ENCODE results near the gene SAP30. TPM values are rescaled to one million over a fixed set of nuclear protein-coding genes. Genes with fewer than 3 reads are reported as not detected.
A peak's percentile ranks its signal among the peaks of the same experiment; 100 is the strongest.

Gene SAP30
- total and polyA plus RNA-seq, 9 of the 15 experiments (the other 6 are each of a cell fraction or from before 2014, with no cell fraction given): 5.9 to 51.1 (median 32.6) TPM

DNA sequence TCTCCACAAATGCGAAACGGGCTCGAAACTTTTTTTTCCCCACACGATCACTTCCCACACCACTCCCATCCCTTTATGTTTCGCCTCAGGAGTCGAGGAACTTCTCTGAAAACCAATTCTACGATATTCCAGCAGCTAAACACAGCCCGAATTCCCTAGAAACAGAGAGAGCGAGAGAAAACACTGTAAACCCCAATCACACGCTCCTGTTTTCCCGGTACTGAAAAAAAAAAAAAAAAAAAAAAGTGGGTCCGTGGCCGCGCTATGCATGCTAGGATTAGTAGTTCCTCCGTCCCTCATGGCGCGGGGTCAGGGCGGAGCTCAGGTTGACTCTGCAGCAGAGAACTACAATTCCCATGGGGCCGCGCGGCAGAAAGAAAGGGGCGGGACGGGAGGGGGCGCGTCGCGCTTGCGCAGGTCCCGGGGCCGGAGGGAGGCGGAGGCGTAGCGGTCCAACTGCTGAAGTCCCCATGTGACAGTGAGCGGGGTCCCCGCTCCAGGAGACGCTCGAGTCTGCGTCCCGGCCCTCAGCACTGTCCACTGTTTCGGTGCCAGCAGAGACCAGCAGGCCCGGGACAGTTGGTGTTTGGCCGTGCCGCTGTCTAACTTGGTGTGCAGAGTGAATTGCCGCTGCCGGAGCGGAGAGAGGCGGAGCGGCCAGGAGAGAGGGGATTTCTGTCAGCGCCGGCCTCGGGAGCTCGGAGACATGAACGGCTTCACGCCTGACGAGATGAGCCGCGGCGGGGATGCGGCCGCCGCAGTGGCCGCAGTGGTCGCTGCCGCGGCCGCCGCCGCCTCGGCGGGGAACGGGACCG, at the start of gene SAP30 (continued):
- TF ChIP-seq, protein P1, sequence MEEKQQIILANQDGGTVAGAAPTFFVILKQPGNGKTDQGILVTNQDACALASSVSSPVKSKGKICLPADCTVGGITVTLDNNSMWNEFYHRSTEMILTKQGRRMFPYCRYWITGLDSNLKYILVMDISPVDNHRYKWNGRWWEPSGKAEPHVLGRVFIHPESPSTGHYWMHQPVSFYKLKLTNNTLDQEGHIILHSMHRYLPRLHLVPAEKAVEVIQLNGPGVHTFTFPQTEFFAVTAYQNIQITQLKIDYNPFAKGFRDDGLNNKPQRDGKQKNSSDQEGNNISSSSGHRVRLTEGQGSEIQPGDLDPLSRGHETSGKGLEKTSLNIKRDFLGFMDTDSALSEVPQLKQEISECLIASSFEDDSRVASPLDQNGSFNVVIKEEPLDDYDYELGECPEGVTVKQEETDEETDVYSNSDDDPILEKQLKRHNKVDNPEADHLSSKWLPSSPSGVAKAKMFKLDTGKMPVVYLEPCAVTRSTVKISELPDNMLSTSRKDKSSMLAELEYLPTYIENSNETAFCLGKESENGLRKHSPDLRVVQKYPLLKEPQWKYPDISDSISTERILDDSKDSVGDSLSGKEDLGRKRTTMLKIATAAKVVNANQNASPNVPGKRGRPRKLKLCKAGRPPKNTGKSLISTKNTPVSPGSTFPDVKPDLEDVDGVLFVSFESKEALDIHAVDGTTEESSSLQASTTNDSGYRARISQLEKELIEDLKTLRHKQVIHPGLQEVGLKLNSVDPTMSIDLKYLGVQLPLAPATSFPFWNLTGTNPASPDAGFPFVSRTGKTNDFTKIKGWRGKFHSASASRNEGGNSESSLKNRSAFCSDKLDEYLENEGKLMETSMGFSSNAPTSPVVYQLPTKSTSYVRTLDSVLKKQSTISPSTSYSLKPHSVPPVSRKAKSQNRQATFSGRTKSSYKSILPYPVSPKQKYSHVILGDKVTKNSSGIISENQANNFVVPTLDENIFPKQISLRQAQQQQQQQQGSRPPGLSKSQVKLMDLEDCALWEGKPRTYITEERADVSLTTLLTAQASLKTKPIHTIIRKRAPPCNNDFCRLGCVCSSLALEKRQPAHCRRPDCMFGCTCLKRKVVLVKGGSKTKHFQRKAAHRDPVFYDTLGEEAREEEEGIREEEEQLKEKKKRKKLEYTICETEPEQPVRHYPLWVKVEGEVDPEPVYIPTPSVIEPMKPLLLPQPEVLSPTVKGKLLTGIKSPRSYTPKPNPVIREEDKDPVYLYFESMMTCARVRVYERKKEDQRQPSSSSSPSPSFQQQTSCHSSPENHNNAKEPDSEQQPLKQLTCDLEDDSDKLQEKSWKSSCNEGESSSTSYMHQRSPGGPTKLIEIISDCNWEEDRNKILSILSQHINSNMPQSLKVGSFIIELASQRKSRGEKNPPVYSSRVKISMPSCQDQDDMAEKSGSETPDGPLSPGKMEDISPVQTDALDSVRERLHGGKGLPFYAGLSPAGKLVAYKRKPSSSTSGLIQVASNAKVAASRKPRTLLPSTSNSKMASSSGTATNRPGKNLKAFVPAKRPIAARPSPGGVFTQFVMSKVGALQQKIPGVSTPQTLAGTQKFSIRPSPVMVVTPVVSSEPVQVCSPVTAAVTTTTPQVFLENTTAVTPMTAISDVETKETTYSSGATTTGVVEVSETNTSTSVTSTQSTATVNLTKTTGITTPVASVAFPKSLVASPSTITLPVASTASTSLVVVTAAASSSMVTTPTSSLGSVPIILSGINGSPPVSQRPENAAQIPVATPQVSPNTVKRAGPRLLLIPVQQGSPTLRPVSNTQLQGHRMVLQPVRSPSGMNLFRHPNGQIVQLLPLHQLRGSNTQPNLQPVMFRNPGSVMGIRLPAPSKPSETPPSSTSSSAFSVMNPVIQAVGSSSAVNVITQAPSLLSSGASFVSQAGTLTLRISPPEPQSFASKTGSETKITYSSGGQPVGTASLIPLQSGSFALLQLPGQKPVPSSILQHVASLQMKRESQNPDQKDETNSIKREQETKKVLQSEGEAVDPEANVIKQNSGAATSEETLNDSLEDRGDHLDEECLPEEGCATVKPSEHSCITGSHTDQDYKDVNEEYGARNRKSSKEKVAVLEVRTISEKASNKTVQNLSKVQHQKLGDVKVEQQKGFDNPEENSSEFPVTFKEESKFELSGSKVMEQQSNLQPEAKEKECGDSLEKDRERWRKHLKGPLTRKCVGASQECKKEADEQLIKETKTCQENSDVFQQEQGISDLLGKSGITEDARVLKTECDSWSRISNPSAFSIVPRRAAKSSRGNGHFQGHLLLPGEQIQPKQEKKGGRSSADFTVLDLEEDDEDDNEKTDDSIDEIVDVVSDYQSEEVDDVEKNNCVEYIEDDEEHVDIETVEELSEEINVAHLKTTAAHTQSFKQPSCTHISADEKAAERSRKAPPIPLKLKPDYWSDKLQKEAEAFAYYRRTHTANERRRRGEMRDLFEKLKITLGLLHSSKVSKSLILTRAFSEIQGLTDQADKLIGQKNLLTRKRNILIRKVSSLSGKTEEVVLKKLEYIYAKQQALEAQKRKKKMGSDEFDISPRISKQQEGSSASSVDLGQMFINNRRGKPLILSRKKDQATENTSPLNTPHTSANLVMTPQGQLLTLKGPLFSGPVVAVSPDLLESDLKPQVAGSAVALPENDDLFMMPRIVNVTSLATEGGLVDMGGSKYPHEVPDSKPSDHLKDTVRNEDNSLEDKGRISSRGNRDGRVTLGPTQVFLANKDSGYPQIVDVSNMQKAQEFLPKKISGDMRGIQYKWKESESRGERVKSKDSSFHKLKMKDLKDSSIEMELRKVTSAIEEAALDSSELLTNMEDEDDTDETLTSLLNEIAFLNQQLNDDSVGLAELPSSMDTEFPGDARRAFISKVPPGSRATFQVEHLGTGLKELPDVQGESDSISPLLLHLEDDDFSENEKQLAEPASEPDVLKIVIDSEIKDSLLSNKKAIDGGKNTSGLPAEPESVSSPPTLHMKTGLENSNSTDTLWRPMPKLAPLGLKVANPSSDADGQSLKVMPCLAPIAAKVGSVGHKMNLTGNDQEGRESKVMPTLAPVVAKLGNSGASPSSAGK (IDR thresholded peaks at IDR 0.05): peak; percentile 29; the same call in 1 of the 2 replicates
- TF ChIP-seq SMAD1 (IDR thresholded peaks at IDR 0.05; ENCODE audit: low read depth, low read length, partially characterized antibody): no peak
- no peak for TF ChIP-seq TCF7L2 (IDR thresholded peaks at IDR 0.05; ENCODE audit: low read depth, low read length)
- peak; percentile 54 for TF ChIP-seq CREB1 (IDR thresholded peaks at IDR 0.05)
- peak; percentile 64 for TF ChIP-seq CREB1 (CRISPR knock-in tag; IDR thresholded peaks at IDR 0.05)
- TF ChIP-seq JUN (IDR thresholded peaks at IDR 0.05; ENCODE audit: borderline replicate concordance, low read depth, low read length): no peak
- TF ChIP-seq JUN (CRISPR knock-in tag; IDR thresholded peaks at IDR 0.05; ENCODE audit: borderline replicate concordance): no peak
- no peak for TF ChIP-seq PCBP1 (IDR thresholded peaks at IDR 0.05; ENCODE audit: low read depth, low read length, poor library complexity, severe bottlenecking)
- TF ChIP-seq CBX2 (IDR thresholded peaks at IDR 0.05; ENCODE audit: insufficient read depth, low read length, poor library complexity, severe bottlenecking): no peak
- TF ChIP-seq, protein P2, sequence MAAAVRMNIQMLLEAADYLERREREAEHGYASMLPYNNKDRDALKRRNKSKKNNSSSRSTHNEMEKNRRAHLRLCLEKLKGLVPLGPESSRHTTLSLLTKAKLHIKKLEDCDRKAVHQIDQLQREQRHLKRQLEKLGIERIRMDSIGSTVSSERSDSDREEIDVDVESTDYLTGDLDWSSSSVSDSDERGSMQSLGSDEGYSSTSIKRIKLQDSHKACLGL (CRISPR knock-in tag; IDR thresholded peaks at IDR 0.05; ENCODE audit: borderline replicate concordance, poor library complexity, severe bottlenecking): peak; percentile 20
- TF ChIP-seq MCM3 (IDR thresholded peaks at IDR 0.05): no peak
- TF ChIP-seq, protein P3, sequence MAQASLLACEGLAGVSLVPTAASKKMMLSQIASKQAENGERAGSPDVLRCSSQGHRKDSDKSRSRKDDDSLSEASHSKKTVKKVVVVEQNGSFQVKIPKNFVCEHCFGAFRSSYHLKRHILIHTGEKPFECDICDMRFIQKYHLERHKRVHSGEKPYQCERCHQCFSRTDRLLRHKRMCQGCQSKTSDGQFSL (CRISPR knock-in tag; IDR thresholded peaks at IDR 0.05): no peak
- TF ChIP-seq, protein P3 (tag; IDR thresholded peaks at IDR 0.05): no peak
- TF ChIP-seq CBX1 (IDR thresholded peaks at IDR 0.05; ENCODE audit: low read depth): 0 out of 2 replicates have a peak, but pooled peaks have one; percentile 31
- TF ChIP-seq ZNF217 (CRISPR knock-in tag; IDR thresholded peaks at IDR 0.05): no peak
